HG03060 (cell line): ENCODE results near the gene MED8.

Experiments used
- ATAC-seq: cut with Tn5 transposase; IDR thresholded peaks from one replicate; pipeline ENCODE4 v1.9.1; 2021; ENCODE audit warnings: low read depth, moderate number of reproducible peaks; ENCODE audit not compliant: unreplicated experiment

The MED8 gene

DNA sequence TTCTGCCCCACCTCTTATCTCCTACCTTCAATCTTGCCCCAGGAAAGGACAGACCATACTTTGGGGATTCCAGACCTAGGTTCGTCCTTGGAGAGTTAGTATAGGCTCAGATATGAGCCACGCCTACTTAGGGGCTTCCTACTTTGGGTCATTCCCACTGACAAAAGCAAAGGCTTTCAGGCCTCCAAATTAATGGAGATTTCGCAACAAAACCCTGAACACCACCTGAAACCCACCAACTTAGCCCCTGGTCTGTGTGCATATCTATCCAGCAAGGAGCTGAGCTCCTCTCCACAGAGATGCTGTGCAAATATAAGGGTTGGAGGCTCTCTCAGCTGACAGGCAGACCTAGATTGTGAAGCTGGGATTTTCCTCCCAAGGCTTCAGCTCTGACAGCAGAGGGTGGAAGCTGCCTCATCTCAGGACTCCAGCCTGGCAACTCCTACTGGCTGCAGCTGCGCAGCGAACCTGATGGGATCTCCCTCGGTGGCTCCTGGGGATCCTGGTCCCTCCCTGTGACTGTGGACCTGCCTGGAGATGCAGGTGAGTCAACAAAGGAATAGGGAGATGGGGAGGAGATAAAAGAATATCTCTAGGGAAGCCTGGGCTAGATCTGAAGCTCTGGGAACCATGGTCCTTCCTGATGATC, 49.9 kb downstream of the MED8 start:
- no peak for ATAC-seq

DNA sequence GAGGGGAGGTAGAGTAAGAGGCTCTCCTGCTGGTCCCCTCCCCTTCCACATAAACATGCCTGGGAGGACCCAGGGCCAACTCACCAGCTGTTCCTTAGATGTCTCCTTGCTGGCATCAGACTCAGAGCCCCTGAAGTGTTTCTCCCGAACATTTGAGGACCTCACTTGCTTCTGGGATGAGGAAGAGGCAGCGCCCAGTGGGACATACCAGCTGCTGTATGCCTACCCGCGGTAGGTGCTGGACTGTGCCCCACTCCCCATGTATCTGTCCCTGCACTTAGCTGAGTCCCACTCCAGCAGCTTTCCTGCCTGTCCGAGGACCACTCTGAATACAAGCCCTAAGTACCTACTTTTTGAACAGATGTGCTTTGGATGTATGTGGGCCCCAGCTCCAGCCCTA, 51.6 kb downstream of the MED8 start:
- ATAC-seq = no peak

DNA sequence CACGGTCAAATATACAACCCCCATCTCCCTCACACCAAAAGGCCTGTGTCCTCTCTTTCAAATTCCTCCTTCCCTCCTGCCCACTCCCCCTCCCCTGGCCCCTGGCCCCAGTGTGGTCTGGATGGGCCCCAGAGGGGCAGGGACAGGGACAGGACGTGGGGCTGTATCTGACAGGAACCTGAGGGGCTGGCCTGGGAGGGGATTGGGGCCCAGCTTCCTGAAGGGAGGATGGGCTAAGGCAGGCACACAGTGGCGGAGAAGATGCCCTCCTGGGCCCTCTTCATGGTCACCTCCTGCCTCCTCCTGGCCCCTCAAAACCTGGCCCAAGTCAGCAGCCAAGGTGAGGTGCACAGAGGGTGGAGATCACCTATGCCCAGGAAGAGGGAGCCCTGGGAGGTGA, 52.0 kb downstream of the MED8 start, which contains the start of gene MPL:
Gene MPL, plus strand, starts transcription at position 231 of the 400 bp plus-strand sequence. Its CDS starts 31 bp downstream, at position 262.
- ATAC-seq = no peak

DNA sequence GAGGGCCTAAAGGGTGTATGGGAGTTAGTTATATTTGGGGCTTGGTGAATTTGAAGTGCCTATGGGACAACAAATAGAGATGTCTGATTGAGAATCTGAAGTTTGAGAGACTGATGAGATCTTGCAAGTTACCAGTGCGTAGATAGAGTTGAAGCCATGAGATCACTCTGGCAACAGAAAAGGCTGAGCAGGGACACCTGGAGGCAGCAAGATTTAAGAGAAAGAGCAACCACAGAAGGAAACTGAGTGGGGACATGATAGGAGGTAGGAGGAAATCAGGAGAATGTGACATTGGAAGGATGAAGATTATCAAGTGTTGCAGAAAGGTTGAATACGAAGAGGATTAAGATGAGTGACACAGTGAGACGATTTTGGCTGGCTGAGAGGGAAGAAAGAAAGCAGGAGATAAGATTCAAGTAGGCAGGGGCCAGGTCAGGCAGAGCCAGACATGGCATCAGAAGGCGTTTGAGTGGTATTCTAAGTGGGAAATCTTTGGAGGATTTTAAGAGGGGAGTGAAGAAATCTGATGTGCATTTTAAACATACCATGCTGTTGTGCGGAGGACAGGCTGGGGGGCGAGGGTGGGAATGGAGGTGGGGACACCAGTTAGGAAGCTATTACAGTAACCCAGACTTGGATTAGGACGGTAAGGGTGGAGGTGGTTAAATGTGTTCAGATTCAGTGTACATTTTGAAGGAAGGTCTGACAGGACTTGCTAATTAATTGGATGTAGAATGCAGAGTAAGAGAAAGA, 55.0 kb downstream of the MED8 start:
- no peak for ATAC-seq
